Activated T-helper 9 cell treated with anti-CD3 and anti-CD28 coated beads, Interleukin-2, amount 50 U/mL, for 16 hours (primary cell): ENCODE results near the gene TEX261.

Experiments used
- DNase-seq: peaks from one replicate; pipeline ENCODE4 v3.0.0-alpha.2; 2020; ENCODE audit warnings: low read depth

Gene TEX261

DNA sequence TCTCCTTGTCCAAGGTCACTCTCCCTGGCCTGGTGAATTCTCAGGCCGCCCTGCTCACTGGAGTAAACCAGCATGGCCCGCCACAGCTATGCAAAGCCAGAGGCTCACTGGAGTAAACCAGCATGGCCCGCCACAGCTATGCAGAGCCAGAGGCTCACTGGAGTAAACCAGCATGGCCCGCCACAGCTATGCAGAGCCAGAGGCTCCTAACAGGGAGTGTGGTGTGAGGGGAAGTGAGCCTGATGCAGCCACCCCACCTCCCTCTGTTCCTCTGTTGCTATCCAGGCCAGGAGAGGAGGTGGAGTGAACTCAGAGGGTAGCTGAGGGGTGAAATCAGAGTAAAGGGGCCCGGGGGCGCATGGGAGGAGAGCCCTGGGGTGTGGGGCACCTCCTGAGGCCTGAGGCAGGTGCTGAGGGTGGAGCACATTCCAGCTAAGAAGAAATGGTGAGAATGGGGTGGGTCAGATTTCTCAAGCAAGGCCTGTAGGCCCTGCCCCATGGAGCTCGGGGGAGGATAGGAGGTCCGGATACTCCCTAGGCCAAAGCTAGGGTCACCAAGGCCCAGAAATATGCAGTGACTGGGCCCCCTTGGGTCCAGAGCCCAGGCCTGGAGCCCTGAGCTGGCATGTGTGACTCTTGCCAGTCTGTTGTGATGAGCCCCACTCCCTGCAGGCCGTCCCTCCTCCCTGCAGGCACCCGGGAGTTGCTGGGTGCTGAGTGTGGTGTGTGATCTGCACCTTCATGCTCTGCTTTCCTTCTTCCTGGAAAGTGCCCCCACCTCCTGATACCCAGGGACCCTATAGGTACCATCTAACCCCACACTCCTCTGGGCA is 57.5 kb downstream of the TEX261 start:
- DNase-seq = no peak

DNA sequence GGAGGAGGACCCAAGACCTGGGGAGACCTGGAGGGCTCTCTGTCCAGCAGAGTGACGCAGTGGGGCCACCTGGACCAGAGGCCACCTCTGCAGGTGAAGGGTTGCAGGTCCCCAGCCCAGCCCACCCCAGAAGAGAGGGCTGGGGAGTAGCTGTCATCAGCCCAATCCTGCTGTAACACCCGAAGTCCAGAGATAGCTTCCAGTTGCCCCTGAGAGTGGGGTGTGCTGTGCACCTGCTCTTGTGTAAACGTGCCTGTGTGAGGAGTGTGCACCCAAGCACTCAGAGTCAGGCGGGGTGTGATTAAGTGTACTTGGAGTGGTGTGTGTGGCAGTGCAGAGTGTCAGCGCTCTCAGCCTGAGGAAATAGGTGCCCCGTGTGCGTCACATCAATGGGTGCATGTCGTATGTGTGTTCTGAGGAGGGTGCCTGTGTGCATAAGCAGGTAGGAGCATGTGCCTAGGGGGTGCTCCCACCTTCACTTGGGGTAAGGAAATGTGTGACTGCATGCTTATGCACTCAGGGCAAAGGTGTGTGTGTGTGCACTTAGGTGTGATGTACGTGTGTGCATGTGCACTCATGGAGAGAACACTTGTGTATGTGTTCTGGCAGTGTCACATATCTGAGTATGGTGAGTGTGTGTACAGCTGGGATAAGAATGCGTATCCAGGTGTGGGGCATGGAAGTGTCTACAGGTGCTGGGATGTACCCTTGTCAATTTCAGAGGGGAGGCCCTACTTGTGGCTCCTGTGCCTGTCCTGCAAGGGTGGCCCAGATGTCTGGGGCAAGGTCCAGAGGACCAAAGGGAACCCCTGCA is 58.3 kb downstream of the TEX261 start:
- DNase-seq = no peak
